Endometrial microvascular endothelial cells (primary cell): ENCODE results near the gene IRAK1. TPM values are rescaled to one million over a fixed set of nuclear protein-coding genes. Genes with fewer than 3 reads are reported as not detected.

Source experiments
- in situ Hi-C: cut with HindIII; loops from 2 replicates; pipeline ENCODE4 v1.10.0; 2017; ENCODE audit warnings: low sequenced_read_pairs, low pct_unique_long_range_greater_than_20kb; ENCODE audit errors: inconsistent ontology term
- total RNA-seq: library from RNA; depleted of rRNA; stranded (reverse); fragments of >200 nt; gene quantifications from one replicate; pipeline ENCODE4 v1.2.3, GENCODE V29; 2015; ENCODE audit errors: inconsistent ontology term

Gene IRAK1
- total RNA-seq, 1 donor from 2014 or later = 156 TPM

GRCh38 chrX:154044091-154044490, 24.4 kb upstream of the IRAK1 start:
- in situ Hi-C loops = no loop called here

GRCh38 chrX:154043003-154043763, 23.5 kb upstream of the IRAK1 start:
- in situ Hi-C loops = no loop called here

DNA sequence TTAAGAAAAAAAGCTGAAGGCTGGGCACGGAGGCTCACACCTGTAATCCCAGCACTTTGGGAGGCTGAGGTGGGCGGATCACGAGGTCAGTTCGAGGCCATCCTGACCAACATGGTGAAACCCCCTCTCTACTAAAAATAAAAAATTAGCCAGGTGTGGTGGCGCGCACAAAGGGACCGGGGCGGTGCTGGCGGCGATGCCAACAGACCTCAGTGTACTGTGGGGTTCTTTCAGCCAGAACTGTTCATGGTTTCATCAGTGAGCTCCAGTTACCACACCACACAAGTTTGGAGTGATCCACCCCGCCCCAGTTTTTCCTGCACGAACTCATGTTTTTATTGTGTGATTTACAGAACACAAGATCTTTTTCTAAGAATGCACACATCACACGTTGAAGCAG, 21.2 kb upstream of the IRAK1 start:
- in situ Hi-C loops = no loop called here

GRCh38 chrX:154040307-154040756, 20.6 kb upstream of the IRAK1 start:
- in situ Hi-C loops = no loop called here

GRCh38 chrX:154039577-154039976, 19.9 kb upstream of the IRAK1 start:
- in situ Hi-C loops = no loop called here

DNA sequence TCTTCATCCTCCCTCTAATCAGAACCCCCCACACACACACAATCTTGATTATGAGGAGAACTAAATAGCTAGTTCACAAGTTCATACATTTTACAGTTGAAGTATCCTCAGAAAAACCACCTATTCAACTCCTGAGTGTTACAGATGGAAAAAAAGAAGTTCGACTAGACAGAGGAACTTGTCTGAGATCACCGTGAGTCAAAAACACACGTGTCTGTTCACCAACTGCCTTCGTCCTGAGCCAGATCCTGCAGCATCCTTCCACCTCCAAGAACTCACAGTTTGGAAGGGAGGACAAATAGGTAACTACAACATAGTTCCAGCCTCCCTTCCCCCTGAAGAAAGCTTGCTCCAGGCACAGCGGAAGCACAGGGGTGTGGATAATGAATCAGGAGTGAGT, 19.0 kb upstream of the IRAK1 start:
- in situ Hi-C loops = no loop called here

GRCh38 chrX:154037754-154038153, 18.1 kb upstream of the IRAK1 start:
- in situ Hi-C loops = no loop called here

DNA sequence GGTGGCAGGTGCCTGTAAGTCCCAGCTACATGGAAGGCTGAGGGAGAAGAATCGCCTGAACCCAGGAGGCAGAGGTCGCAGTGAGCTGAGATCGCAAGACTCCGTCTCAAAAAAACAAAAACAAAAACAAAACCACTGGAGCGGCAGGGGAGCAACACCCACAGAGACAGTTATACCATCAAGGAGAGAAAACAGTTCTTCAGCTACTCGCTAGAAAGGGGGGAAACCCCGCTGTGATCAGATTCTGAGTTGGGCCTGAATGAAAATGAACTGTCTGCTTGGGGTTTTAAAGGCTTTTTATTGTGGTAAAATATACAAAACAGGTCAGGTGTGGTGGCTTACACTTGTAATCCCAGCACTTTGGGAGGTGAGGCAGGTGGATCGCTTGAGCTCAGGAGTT, 16.8 kb upstream of the IRAK1 start:
- in situ Hi-C loops = no loop called here

DNA sequence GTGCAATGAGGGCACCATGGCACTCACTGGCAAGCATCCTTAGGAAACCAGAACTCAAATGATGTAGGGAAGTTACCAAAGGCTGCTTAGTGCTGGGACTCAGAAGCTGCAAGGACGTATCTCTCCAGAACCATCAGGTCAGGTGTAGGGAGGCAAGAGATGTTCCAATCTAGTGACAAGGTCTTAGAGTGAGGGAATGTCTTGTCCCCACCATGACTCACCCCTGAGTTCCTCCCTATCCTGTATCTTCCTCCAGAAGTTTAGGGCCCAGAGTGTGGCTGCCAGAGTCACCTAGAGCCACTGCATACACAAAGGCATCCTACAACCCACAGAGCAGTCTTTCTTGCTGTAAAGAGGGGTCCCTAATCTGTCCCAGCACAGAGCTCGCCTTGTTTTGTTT, 14.1 kb upstream of the IRAK1 start:
- in situ Hi-C loops = no loop called here

DNA sequence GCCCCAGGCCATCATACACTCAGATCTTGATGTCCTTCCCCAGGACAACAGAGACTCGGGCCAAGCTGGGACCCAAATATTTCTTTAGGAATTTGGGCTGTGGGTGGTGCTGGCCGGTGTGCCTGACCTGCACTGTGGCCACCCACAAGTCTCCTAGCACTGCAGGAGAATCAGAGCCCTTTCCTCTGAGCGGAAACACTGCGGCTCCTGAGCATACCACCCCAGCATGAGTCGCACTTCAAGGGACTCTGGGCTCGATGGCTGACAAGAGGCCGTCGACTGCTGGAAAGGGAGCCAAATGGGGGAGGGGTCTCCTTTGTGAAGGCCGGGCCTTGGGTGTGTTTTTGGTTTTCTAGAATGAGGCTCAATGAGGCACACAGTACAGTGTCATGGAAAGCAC, 13.0 kb upstream of the IRAK1 start:
- in situ Hi-C loops = no loop called here

DNA sequence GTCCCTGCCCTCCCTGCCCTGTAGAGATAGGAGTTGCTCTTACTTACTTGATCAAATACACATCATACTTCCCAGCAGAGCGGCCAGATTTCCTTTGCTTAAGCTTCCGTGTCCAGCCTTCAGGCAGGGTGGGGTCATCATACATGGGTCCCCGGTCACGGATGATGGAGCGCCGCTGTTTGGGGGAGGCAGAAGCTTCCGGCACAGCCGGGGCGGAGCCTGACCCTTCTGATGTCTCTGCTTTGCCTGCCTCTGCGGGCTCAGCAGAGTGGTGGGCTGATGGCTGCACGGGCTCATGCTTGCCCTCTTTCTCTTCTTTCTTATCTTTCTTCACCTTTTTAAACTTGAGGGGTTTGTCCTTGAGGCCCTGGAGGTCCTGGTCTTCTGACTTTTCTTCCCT, 12.5 kb upstream of the IRAK1 start:
- in situ Hi-C loops = no loop called here

GRCh38 chrX:154030715-154031305, 11.1 kb upstream of the IRAK1 start:
- in situ Hi-C loops = no loop called here

DNA sequence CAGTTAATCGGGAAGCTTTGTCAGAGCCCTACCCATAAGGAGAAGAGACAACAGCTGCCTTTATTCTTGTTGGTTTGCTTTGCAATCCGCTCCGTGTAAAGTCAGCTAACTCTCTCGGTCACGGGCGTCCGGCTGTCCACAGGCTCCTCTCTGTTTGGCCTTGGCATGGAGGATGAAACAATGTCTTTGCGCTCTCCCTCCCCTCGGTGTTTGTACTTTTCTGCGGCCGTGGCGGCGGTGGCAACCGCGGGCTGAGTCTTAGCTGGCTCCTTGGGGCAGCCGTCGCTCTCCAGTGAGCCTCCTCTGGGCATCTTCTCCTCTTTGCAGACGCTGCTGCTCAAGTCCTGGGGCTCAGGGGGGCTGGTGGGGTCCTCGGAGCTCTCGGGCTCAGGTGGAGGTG, 10.6 kb upstream of the IRAK1 start:
- in situ Hi-C loops = no loop called here

- in situ Hi-C loops = no loop called here
Measured at GRCh38 chrX:154029439-154029838, 9.7 kb upstream of the IRAK1 start.

DNA sequence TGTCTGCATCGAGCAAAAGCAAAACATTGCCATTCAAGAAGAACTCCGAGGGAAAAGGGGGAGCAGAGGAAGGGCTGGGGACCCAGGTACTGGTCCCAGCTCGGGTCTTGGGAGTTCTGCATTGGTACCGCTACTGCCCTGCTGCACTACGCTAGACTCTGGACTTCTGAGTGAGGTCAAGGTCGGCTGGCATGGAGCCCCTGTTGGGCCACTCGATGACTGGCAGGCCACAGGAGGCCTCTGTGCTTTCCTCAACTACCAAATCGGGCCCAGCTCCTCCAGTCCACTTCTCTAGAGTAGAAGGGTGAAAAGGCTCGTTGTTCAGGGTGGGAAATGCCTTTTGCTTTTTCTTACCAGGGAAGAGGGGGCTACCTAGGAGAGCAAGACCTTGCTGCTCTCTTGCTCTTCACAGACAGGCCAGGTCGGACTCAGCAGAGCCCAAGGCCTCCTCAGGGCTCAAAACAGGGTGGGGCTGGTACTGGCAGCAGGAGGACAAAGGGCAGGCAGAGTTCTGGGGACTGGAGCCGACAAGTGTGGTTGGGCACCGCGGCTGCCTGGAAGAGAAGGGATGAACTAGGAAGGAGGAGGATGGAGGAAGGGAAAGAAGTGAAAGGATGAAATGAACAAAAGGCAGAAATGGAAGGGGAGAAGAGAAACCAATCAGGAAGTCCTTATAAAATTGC, 8.9 kb upstream of the IRAK1 start:
- in situ Hi-C loops = no loop called here

DNA sequence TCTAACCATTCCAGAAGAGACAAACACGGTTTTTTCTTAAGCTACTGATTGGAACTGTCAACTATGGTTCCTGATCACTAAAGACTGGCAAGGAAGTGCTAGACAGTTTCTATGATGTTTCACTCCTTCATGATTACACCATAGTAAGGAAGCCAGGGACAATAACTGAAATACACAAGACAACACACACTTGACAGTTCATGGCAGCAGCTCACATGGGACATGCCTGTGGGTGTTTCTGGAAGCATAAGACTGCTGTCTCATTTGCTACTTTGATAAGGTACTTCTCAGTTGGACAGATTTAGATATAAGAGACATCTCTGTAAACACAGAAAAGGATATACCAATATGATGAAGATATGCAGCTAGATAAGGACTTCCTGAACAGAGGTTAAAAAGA, 8.3 kb upstream of the IRAK1 start:
- in situ Hi-C loops = no loop called here

- in situ Hi-C loops = no loop called here
Measured at GRCh38 chrX:154027022-154027402, 7.3 kb upstream of the IRAK1 start.

- in situ Hi-C loops = no loop called here
Measured at GRCh38 chrX:154026136-154027021, 6.7 kb upstream of the IRAK1 start.

DNA sequence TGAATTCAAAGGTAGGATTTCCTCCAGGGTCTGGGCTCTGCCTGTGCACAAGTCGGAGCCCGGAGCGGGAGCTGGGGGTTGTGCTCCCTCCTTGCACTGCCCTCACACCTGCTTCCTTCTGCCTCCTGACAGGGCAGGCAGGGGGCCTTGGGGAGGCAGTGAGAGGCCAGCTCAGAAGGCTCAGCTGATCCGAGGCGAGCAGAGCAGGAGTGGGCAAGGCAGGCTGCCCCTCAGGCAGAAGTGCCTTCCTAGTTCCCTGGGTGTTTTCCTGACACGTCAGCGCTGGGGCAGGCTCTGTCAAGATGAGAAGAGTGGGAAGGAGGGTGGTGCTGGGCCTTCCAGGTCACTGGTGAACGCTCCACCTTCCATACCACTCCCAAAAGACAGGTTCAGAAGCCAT, 5.5 kb upstream of the IRAK1 start:
- in situ Hi-C loops = no loop called here
